HG03139 (cell line): ENCODE data around the gene ANP32E.
A peak's percentile ranks its signal among the peaks of the same experiment; 100 is the strongest.
"Not testable (repeated sequence)": the region's sequence is repeated elsewhere in the genome, so short reads cannot be mapped to it uniquely, and the experiment has no call there.

Experiments
- ATAC-seq: cut with Tn5 transposase; IDR thresholded peaks from one replicate; pipeline ENCODE4 v1.9.1; 2021; ENCODE audit not compliant: unreplicated experiment

The ANP32E gene

GRCh38 chr1:150214099-150214756 lies 21.7 kb downstream of the ANP32E start:
- ATAC-seq: not testable (repeated sequence)

GRCh38 chr1:150213170-150214098 lies 22.5 kb downstream of the ANP32E start:
- ATAC-seq: peak; percentile 84

- ATAC-seq: no peak
Observed at GRCh38 chr1:150212070-150212469, 23.8 kb downstream of the ANP32E start.

GRCh38 chr1:150210706-150211105 lies 25.2 kb downstream of the ANP32E start:
- ATAC-seq: no peak

GRCh38 chr1:150210091-150210490 lies 25.8 kb downstream of the ANP32E start:
- ATAC-seq: no peak

- ATAC-seq: not testable (repeated sequence)
Observed at GRCh38 chr1:150208460-150208859, 27.5 kb downstream of the ANP32E start.

- ATAC-seq: no peak
Observed at GRCh38 chr1:150207281-150207971, 28.5 kb downstream of the ANP32E start.

- ATAC-seq: no peak
Observed at GRCh38 chr1:150196417-150196816, 39.5 kb downstream of the ANP32E start.

- no peak for ATAC-seq
Observed at GRCh38 chr1:150194381-150195031, 41.4 kb downstream of the ANP32E start.

- no peak for ATAC-seq
Observed at GRCh38 chr1:150192012-150192411, 43.9 kb downstream of the ANP32E start.

GRCh38 chr1:150187560-150187931 lies 48.4 kb downstream of the ANP32E start:
- ATAC-seq: no peak

GRCh38 chr1:150186789-150187559 lies 48.9 kb downstream of the ANP32E start:
- no peak for ATAC-seq

GRCh38 chr1:150186438-150186788 lies 49.5 kb downstream of the ANP32E start:
- not testable (repeated sequence) for ATAC-seq

- no peak for ATAC-seq
Observed at GRCh38 chr1:150185481-150185880, 50.4 kb downstream of the ANP32E start.

- ATAC-seq: no peak
Observed at GRCh38 chr1:150183061-150183460, 52.9 kb downstream of the ANP32E start.

GRCh38 chr1:150182247-150182646 lies 53.7 kb downstream of the ANP32E start:
- ATAC-seq: no peak

- no peak for ATAC-seq
Observed at GRCh38 chr1:150180474-150180873, 55.4 kb downstream of the ANP32E start.

GRCh38 chr1:150179867-150180266 lies 56.0 kb downstream of the ANP32E start:
- no peak for ATAC-seq

GRCh38 chr1:150178548-150178947 lies 57.4 kb downstream of the ANP32E start:
- ATAC-seq: no peak

- no peak for ATAC-seq
Observed at GRCh38 chr1:150176593-150176992, 59.3 kb downstream of the ANP32E start.
